Glutamatergic neuron (in vitro differentiated cells): Measurements from ENCODE around the gene KRT77. TPM values are rescaled to one million over a fixed set of nuclear protein-coding genes. Genes with fewer than 3 reads are reported as not detected.

Experiments used
- DNase-seq: peaks from one replicate; pipeline ENCODE4 v3.0.0; 2022
- H3K27ac Mint-ChIP-seq: one replicate; pipeline ENCODE4 v1.8.0; 2020; ENCODE audit warnings: mild to moderate bottlenecking, mixed read lengths, inconsistent platforms; ENCODE audit not compliant: unreplicated experiment
- H3K27me3 Mint-ChIP-seq: one replicate; pipeline ENCODE4 v1.8.0; 2020; ENCODE audit warnings: mild to moderate bottlenecking, moderate library complexity, mixed read lengths, inconsistent platforms; ENCODE audit not compliant: unreplicated experiment
- H3K36me3 Mint-ChIP-seq: one replicate; pipeline ENCODE4 v1.8.0; 2020; ENCODE audit warnings: mild to moderate bottlenecking, mixed read lengths, inconsistent platforms; ENCODE audit not compliant: unreplicated experiment
- H3K4me1 Mint-ChIP-seq: one replicate; pipeline ENCODE4 v1.8.0; 2020; ENCODE audit warnings: mild to moderate bottlenecking, low read depth, mixed read lengths, inconsistent platforms; ENCODE audit not compliant: unreplicated experiment
- H3K4me3 Mint-ChIP-seq: one replicate; pipeline ENCODE4 v1.8.0; 2020; ENCODE audit warnings: mild to moderate bottlenecking, mixed read lengths, inconsistent platforms; ENCODE audit not compliant: unreplicated experiment
- H3K9me3 Mint-ChIP-seq: one replicate; pipeline ENCODE4 v1.8.0; 2020; ENCODE audit warnings: mild to moderate bottlenecking, moderate library complexity, mixed read lengths, inconsistent platforms; ENCODE audit not compliant: unreplicated experiment
- total RNA-seq: library from RNA; stranded (reverse); fragmentation: NEBNext Ultra II Directional; extraction: Animal tissue kit (Norgen Biotek cat#: 25700); gene quantifications from one replicate; pipeline ENCODE4 v1.2.1, GENCODE V29; 2021; ENCODE audit not compliant: unreplicated experiment
- TF ChIP-seq, protein P1 (sequence below): fragments of 200-600 bp; sonication (generic); IDR thresholded peaks from one replicate; pipeline ENCODE4 v1.5.0; 2021; ENCODE audit not compliant: partially characterized antibody, unreplicated experiment

The KRT77 gene
- total RNA-seq, 1 donor from 2014 or later = not detected

- Mint-ChIP-seq H3K27ac (no peak overlapping the region), H3K4me1 (no peaks in the 10 kb centered on the region), H3K27me3 (peaks cover 9% of the 10 kb centered on the region), H3K4me3 (no peak overlapping the region), H3K36me3 (no peaks in the 10 kb centered on the region), H3K9me3 (peaks cover 7% of the 10 kb centered on the region)
- TF ChIP-seq, protein P1, sequence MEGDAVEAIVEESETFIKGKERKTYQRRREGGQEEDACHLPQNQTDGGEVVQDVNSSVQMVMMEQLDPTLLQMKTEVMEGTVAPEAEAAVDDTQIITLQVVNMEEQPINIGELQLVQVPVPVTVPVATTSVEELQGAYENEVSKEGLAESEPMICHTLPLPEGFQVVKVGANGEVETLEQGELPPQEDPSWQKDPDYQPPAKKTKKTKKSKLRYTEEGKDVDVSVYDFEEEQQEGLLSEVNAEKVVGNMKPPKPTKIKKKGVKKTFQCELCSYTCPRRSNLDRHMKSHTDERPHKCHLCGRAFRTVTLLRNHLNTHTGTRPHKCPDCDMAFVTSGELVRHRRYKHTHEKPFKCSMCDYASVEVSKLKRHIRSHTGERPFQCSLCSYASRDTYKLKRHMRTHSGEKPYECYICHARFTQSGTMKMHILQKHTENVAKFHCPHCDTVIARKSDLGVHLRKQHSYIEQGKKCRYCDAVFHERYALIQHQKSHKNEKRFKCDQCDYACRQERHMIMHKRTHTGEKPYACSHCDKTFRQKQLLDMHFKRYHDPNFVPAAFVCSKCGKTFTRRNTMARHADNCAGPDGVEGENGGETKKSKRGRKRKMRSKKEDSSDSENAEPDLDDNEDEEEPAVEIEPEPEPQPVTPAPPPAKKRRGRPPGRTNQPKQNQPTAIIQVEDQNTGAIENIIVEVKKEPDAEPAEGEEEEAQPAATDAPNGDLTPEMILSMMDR = no peak
- DNase-seq = no peak
Observed at GRCh38 chr12:52701281-52701680, 2.0 kb downstream of the KRT77 start.

GRCh38 chr12:52699960-52700359 is 3.4 kb downstream of the KRT77 start:
- DNase-seq = no peak
- H3K4me1 Mint-ChIP-seq = no peaks in the 10 kb centered on the region
- H3K27ac Mint-ChIP-seq = no peak overlapping the region
- peaks cover 9% of the 10 kb centered on the region for H3K27me3 Mint-ChIP-seq
- H3K4me3 Mint-ChIP-seq = no peak overlapping the region
- no peaks in the 10 kb centered on the region for H3K36me3 Mint-ChIP-seq
- TF ChIP-seq, protein P1 = no peak
- peaks cover 7% of the 10 kb centered on the region for H3K9me3 Mint-ChIP-seq

DNA sequence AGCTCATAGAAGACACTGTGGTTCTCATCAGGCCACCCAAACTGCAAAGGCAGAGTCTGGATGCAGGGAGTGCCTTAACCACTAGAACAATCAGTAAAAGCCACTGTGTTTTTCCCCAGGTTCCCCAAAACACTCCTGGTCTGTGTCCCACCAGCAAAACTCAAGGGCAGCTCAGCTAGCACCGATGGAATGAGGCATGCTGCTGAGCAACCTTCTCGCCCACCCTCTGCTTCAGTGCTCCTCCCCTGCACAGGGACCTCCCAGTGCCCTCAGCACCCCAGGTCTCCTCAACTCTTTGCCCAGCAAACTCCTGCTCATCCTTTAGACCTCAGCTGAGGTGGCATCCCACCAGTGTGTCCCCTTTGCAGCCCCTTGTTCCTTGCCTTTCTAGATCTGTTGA is 4.0 kb downstream of the KRT77 start:
- no peak for DNase-seq
- no peak overlapping the region for H3K4me3 Mint-ChIP-seq
- peaks cover 9% of the 10 kb centered on the region for H3K27me3 Mint-ChIP-seq
- peaks cover 7% of the 10 kb centered on the region for H3K9me3 Mint-ChIP-seq
- H3K36me3 Mint-ChIP-seq = no peaks in the 10 kb centered on the region
- no peaks in the 10 kb centered on the region for H3K4me1 Mint-ChIP-seq
- H3K27ac Mint-ChIP-seq = no peak overlapping the region
- TF ChIP-seq, protein P1 = no peak

GRCh38 chr12:52698651-52699340 is 4.5 kb downstream of the KRT77 start:
- peaks cover 7% of the 10 kb centered on the region for H3K9me3 Mint-ChIP-seq
- H3K36me3 Mint-ChIP-seq = no peaks in the 10 kb centered on the region
- no peaks in the 10 kb centered on the region for H3K4me1 Mint-ChIP-seq
- no peak for DNase-seq
- TF ChIP-seq, protein P1 = no peak
- H3K4me3 Mint-ChIP-seq = no peak overlapping the region
- peaks cover 9% of the 10 kb centered on the region for H3K27me3 Mint-ChIP-seq
- H3K27ac Mint-ChIP-seq = no peak overlapping the region

GRCh38 chr12:52697058-52697582 is 6.2 kb downstream of the KRT77 start:
- H3K9me3 Mint-ChIP-seq = peaks cover 8% of the 10 kb centered on the region
- DNase-seq = no peak
- TF ChIP-seq, protein P1 = no peak
- H3K4me3 Mint-ChIP-seq = no peak overlapping the region
- H3K27ac Mint-ChIP-seq = no peak overlapping the region
- H3K27me3 Mint-ChIP-seq = peaks cover 17% of the 10 kb centered on the region
- no peaks in the 10 kb centered on the region for H3K4me1 Mint-ChIP-seq
- H3K36me3 Mint-ChIP-seq = no peaks in the 10 kb centered on the region
